Iris pigment epithelial cell (primary cell): Measurements from ENCODE around the gene TAS2R8.
"Not testable (repeated sequence)": the region's sequence is repeated elsewhere in the genome, so short reads cannot be mapped to it uniquely, and the experiment has no call there.

ENCODE experiments used
- DNase-seq: peaks from one replicate; pipeline ENCODE4 v3.0.0-alpha.2; 2011; ENCODE audit warnings: low read depth

Gene TAS2R8

GRCh38 chr12:10807186-10807585 lies at the start of gene TAS2R8:
Gene TAS2R8, minus strand, starts transcription at chr12:10807286. Its CDS starts 306 bp downstream, at chr12:10806980.
- DNase-seq, result no peak

DNA sequence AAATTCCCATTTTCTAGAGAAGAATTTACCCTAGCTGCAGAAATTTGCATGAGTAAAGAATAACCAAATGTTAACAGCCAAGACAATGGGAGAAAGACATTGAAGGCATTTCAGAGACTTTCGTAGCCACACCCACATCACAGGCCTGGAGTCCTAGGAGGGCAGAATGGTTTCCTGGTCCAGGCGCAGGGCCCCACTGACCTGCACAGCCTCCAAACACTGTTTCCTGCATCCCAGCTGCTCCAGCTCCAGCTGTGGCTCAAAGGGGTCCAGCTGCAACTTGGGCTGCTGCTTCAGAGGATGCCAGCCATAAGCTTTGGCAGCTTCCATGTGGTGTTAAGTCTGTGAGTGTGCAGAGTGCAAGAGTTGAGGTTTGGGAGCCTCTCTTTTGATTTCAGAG lies 48.7 kb upstream of the TAS2R8 start:
- no peak for DNase-seq

GRCh38 chr12:10853776-10854175 lies 46.7 kb upstream of the TAS2R8 start:
- DNase-seq, result no peak

DNA sequence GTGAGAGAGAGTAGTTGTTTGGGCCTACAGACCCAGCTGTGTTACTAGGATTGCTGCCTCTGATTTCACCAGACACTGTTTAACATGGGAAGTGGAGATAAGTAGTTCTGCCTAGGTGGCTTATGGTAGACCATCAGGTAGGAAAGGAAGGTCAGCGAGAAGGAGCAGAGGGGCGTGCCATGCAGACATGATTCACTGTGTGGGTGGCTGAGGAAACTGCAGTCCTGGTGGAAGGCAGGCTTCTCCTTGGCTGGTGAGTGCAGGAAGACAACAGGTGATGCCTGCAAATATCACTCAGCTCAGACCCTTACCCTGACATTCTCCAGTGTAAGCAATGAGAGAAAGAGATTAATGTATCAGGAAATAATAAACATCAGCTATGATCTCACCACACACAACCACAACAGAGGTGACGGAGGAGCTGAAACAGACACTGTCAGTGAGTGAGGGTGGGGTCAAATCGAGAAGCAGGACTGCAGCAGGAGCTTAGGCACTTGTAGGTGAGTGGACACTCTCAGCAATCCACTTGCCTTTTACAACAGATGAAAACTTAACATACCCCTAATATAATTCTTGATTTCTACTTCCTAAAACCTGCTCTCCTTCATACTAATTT lies 44.3 kb upstream of the TAS2R8 start:
- no peak for DNase-seq

GRCh38 chr12:10849425-10849878 lies 42.4 kb upstream of the TAS2R8 start, which contains the start of gene PRR4:
Gene PRR4, minus strand, starts transcription at chr12:10849475. Its CDS starts 38 bp downstream, at chr12:10849437.
- DNase-seq, result no peak

- no peak for DNase-seq
These were observed 40.7 kb upstream of the TAS2R8 start for GRCh38 chr12:10847744-10848143.

GRCh38 chr12:10842862-10843261 lies 35.8 kb upstream of the TAS2R8 start:
- DNase-seq, result no peak

- no peak for DNase-seq
These were observed 31.4 kb upstream of the TAS2R8 start for GRCh38 chr12:10838461-10838860.

DNA sequence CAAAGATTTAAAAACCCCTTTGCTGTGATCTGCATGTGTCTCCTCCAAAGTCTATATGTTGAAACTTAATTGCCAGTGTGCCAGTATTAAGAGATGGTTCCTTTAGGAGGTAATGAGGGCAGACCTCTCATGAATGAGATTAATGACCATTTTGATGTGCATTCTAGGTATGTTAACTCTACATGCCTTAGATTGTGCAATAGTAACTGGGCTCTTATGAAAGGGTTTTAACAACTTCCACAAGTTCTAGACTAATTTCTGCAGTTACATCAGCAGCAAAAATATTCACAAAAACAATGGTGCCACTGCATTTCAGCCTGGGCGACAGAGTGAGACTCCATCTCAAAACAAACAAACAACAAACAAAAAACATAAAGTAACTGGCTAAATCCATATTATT lies 22.9 kb upstream of the TAS2R8 start:
- peak; percentile 39 for DNase-seq

DNA sequence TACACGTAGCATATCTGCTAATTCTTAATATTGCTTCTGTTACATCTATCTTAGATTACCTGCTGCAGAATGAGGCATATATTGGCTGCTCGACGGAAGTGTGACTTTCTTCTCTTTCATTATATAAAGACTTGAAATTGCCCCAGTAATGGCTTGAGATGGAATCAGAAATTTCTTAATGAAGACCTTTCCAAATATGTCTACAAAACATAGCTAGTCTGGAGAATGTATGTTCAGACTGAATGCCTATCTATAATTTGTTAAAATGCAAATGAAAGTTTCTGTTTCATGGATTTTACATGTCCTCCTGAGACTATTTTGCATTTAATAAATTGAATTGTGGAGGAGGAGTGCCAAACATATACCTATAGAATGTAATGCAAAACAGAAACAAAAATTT lies 19.2 kb upstream of the TAS2R8 start, which contains the start of gene TAS2R10:
TSS of gene TAS2R10 (minus strand) at position 101 of the 400 bp plus-strand sequence. CDS start at position 12, 89 bp downstream.
- DNase-seq, result no peak

GRCh38 chr12:10824957-10825356 lies 17.9 kb upstream of the TAS2R8 start:
- no peak for DNase-seq

DNA sequence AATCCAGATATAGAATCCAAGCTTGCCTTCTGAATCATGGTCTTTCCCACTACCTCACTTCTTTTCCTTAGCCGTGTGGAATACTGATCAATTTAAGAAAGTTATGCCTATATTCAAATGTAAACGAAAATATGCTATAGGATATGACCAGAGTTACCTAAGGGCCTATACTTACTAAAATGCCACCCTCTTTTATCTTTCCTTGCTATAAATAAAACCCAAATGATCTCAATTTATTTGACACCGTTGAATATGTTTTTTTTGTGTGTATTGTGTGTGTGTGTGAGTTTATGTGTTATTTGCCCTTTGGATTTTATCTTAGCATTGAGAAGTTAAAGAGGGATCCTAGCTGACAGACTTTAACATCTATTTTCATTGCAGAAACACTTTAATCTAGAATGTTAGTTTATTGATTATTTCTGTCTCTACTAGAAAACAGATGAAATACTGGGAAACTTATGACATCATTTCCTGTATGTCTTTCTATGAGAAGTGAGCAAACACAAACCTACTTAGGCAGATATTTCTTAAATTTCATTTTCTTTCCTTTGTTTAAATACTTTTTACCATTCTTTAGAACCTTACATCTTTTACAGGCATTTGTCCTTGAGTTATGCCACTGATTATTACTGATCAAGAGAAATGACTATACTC lies 4.9 kb upstream of the TAS2R8 start:
- no peak for DNase-seq

DNA sequence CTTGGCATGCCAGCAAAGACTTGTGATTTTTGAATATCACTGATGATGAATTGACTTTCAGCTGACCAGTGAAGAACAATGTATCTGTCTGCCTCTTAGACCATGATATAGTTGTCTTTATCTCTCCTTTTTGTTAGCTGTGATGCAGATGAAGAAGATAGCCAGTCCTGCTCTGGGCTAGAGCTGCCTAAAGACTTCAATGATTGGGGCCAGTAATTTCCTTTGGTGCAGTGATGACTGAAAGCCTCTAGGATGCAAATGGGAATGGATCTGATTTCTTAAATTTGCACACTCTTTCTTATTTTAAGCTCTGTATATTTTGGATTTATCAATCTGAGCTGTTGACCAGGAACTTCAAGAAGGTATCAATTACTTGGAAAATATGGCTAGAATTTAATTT lies 3.0 kb upstream of the TAS2R8 start, which contains the start of gene TAS2R9:
TSS of gene TAS2R9 (minus strand) at position 101 of the 400 bp plus-strand sequence. CDS start at position 8, 93 bp downstream.
- DNase-seq, result no peak

DNA sequence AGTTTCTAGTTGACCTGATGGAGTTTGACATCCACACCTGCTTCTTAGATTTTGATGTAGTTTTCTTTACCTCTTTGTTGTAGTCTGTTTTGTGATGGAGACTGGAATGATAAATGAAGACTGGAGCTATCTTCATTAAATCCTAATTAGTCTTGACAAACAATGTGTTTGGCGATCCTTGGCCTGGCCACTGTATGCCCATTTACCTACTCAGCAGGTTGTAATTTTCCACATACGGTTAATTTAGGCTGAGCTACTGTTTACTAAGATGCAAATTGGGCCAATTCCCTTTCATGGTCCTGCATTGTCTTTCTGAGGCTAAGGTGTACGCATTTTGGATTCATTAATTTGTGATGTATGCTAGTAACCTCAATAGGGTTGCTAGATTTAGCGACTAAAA lies 4.5 kb downstream of the TAS2R8 start, which contains the start of gene TAS2R7:
TSS of gene TAS2R7 (minus strand) at position 41 of the 400 bp plus-strand sequence. CDS start 57 bp downstream, outside the sequence.
- DNase-seq, result no peak

GRCh38 chr12:10801741-10802140 lies 5.3 kb downstream of the TAS2R8 start:
- DNase-seq, result no peak

- no peak for DNase-seq
These were observed 12.9 kb downstream of the TAS2R8 start for GRCh38 chr12:10794222-10794621.

DNA sequence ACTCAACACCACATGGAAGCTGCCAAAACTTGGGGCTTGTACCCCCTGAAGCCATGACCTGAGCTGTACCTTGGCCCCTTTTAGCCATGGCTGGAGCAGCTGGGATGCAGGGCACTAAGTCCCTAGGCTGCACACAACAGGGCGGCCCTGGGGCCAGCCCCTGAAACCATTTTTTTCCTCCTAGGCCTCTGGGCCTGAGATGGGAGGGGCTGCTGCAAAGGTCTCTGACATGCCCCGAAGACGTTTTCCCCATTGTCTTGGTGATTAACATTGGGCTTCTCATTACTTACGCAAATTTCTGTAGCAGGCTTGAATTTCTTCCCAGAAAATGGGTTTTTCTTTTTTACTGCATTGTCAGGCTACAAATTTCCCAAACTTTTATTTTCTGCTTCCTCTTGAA lies 15.3 kb downstream of the TAS2R8 start:
- DNase-seq, result not testable (repeated sequence)

DNA sequence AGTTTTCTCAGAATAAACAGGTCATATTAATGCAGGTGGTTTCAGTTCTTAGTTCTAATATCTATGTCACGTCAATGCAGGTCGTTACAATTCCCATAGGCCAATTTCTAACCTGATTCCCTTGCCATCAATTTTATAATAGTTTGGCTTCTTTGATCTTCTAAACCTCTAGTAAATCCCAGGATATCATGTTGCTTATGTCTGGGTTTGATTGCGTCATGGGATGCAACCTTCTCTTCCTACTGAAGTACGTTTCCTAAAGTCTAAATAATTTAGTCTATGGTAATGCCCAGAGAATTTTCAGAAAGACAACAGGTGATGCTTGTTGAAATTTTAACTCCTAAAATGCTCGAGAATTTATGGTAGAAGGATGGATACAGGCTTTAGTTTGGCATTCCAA lies 23.8 kb downstream of the TAS2R8 start:
- peak; percentile 39 for DNase-seq

DNA sequence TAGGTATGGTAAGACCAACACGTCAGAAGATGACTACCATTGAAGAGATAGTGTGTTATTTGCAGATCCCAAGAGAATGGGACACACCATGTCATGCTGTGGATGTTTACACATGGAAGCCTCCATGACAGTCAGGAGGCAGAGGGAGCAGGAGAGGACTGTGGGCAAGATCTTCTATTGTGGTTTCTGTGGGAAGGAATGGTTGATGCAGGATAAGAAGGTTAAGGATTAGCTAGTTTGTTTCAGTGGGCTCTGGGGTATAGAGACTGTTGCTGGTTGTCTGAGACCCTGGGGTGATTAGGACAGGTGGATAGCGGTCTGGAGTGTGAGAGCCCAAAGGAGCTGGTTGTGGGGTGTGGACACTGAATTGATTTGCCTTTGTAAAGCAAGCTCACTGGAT lies 28.0 kb downstream of the TAS2R8 start:
- no peak for DNase-seq

DNA sequence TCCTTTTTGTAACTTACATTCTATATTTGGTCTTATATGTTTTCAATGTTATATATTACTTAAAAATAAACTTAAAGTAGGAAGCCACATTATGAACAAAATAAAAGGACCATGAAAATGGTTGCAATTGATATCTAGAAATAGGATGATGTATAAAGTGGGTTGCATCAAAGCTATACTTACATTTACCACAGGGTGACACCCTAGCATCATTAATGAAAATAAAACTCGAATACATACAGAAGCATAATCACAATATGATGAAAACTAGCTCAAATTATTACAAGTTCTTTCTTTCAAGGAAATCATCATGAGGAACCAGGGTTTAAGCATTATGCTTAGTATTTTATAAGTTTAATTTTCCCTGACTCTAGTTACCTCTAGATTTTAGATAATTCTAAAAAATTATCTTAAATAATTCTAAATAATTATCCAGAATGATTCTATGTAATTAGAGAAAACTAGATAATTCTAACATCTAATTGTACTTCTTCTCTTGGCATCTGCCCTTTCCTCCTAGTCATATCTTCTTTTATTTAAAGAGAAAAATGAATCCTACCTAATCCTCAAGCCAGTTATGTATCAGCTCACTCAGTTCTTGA lies 35.9 kb downstream of the TAS2R8 start:
- DNase-seq, result peak; percentile 49

DNA sequence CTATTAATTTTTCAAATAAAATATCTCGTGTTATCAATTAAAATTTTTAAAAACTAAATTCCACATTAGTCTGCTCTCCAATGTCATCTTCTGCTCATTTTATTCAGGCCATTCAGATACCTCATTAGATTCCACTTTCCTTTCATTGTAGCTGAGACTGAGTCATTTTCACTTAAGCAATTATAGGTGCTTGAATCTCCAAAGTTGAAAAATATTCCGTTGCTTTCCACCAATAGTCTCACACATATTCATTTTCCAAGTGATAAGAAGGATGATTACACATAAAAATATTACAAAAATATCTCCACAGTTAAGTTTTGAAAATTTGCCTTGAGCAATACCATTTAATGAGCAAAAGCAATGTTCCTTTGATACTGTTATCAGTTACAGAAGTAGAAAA lies 47.4 kb downstream of the TAS2R8 start:
- DNase-seq, result no peak

GRCh38 chr12:10756194-10756593 lies 50.9 kb downstream of the TAS2R8 start:
- DNase-seq, result no peak
